SU-DHL-6 (cell line): ENCODE results near the gene SPATA32.

Experiments
- H2AFZ ChIP-seq: fragments of 200-600 bp; sonication (generic); 2 replicates; pipeline ENCODE4 v1.6.1; 2014; ENCODE audit warnings: low read depth, mild to moderate bottlenecking, moderate library complexity, mixed read lengths, antibody characterized with exemption, low read length; ENCODE audit not compliant: severe bottlenecking
- H3F3A ChIP-seq: fragments of 200-600 bp; shearing (Covaris generic); 2 replicates; pipeline ENCODE4 v1.6.0; 2016; ENCODE audit warnings: antibody characterized with exemption, mild to moderate bottlenecking; ENCODE audit not compliant: insufficient read depth
- H3K27ac ChIP-seq: fragments of 200-600 bp; sonication (generic); 2 replicates; pipeline ENCODE4 v1.5.1; 2016; ENCODE audit warnings: low read depth, mild to moderate bottlenecking, low read length, moderate library complexity, mixed read lengths
- H3K27me3 ChIP-seq: fragments of 200-600 bp; sonication (generic), shearing (Covaris generic); 2 replicates; pipeline ENCODE4 v1.6.0; 2014; ENCODE audit warnings: mild to moderate bottlenecking, low read length
- H3K36me3 ChIP-seq: fragments of 200-600 bp; sonication (generic); 2 replicates; pipeline ENCODE4 v1.6.1; 2014; ENCODE audit warnings: mild to moderate bottlenecking, low read length, mixed read lengths
- H3K4me2 ChIP-seq: fragments of 300-600, 200-600 bp; shearing (Covaris generic), sonication (generic); 2 replicates; pipeline ENCODE4 v1.6.0; 2014; ENCODE audit warnings: low read length, low read depth, mild to moderate bottlenecking; ENCODE audit not compliant: poor library complexity, severe bottlenecking
- H3K4me3 ChIP-seq: fragments of 200-600 bp; sonication (generic); 2 replicates; pipeline ENCODE4 v1.5.1; 2014; ENCODE audit warnings: antibody characterized with exemption, low read length, mild to moderate bottlenecking, mixed read lengths; ENCODE audit not compliant: insufficient read depth, poor library complexity, severe bottlenecking
- H3K79me2 ChIP-seq: fragments of 200-600 bp; sonication (generic); 2 replicates; pipeline ENCODE4 v1.6.1; 2014; ENCODE audit warnings: mild to moderate bottlenecking, low read length, moderate library complexity; ENCODE audit not compliant: insufficient read depth
- H3K9ac ChIP-seq: fragments of 200-600 bp; sonication (generic); 2 replicates; pipeline ENCODE4 v1.7.0; 2014; ENCODE audit warnings: mild to moderate bottlenecking, low read length
- H3K9me2 ChIP-seq: fragments of 200-600 bp; sonication (generic); replicated peaks from 2 replicates; pipeline ENCODE4 v1.6.1; 2014; ENCODE audit warnings: low read length; ENCODE audit not compliant: insufficient read depth
- H3K9me3 ChIP-seq: fragments of 200-600 bp; sonication (generic); 2 replicates; pipeline ENCODE4 v1.6.1; 2014; ENCODE audit warnings: low read length, mixed read lengths; ENCODE audit not compliant: insufficient read depth
- H4K20me1 ChIP-seq: fragments of 200-600 bp; sonication (generic); 2 replicates; pipeline ENCODE4 v1.6.1; 2014; ENCODE audit warnings: low read depth, mild to moderate bottlenecking, antibody characterized with exemption, low read length, moderate library complexity, mixed read lengths
- CTCF ChIP-seq: fragments of 200-600 bp; sonication (generic); IDR thresholded peaks from one replicate; pipeline ENCODE4 v1.5.1; 2017; ENCODE audit warnings: antibody characterized with exemption, mild to moderate bottlenecking, low read length, moderate library complexity; ENCODE audit not compliant: insufficient read depth, poor library complexity, severe bottlenecking
- EZH2phosphoT487 ChIP-seq: fragments of 200-600 bp; sonication (generic), shearing (Covaris generic); conservative IDR thresholded peaks from 2 replicates; pipeline ENCODE4 v1.6.1; 2018; ENCODE audit warnings: mild to moderate bottlenecking, antibody characterized with exemption, low read length, moderate library complexity, mixed read lengths

SPATA32 gene

GRCh38 chr17:45258981-45259380 lies 2.9 kb downstream of the SPATA32 start:
- Histone ChIP-seq H3K9me2 (no peaks in the 10 kb centered on the region), H3K4me2 (no peak overlapping the region), H3K27me3 (no peaks in the 10 kb centered on the region), H2AFZ (no peak overlapping the region), H3K4me3 (no peak overlapping the region), H3K36me3 (no peaks in the 10 kb centered on the region), H4K20me1 (no peaks in the 10 kb centered on the region), H3K9ac (no peak overlapping the region), H3K27ac (no peak overlapping the region), H3K9me3 (no peaks in the 10 kb centered on the region), H3K79me2 (no peaks in the 10 kb centered on the region), H3F3A (no peaks in the 10 kb centered on the region)
- TF ChIP-seq CTCF (no peak), EZH2phosphoT487 (no peak)

GRCh38 chr17:45257115-45257514 lies 4.8 kb downstream of the SPATA32 start:
- no peaks in the 10 kb centered on the region for H3K79me2 ChIP-seq
- no peak overlapping the region for H2AFZ ChIP-seq
- H3K9me3 ChIP-seq = no peaks in the 10 kb centered on the region
- no peak overlapping the region for H3K27ac ChIP-seq
- H3K4me2 ChIP-seq = no peak overlapping the region
- no peaks in the 10 kb centered on the region for H3K27me3 ChIP-seq
- no peaks in the 10 kb centered on the region for H3K9me2 ChIP-seq
- TF ChIP-seq CTCF (no peak), EZH2phosphoT487 (no peak)
- H3K9ac ChIP-seq = no peak overlapping the region
- H4K20me1 ChIP-seq = no peaks in the 10 kb centered on the region
- no peaks in the 10 kb centered on the region for H3F3A ChIP-seq
- H3K4me3 ChIP-seq = no peak overlapping the region
- H3K36me3 ChIP-seq = no peaks in the 10 kb centered on the region

GRCh38 chr17:45256114-45256966 lies 5.6 kb downstream of the SPATA32 start:
- no peaks in the 10 kb centered on the region for H4K20me1 ChIP-seq
- no peak for TF ChIP-seq EZH2phosphoT487
- no peak for TF ChIP-seq CTCF
- no peak overlapping the region for H2AFZ ChIP-seq
- no peak overlapping the region for H3K4me2 ChIP-seq
- no peaks in the 10 kb centered on the region for H3F3A ChIP-seq
- no peak overlapping the region for H3K9ac ChIP-seq
- H3K36me3 ChIP-seq = no peaks in the 10 kb centered on the region
- no peak overlapping the region for H3K4me3 ChIP-seq
- H3K79me2 ChIP-seq = no peaks in the 10 kb centered on the region
- no peaks in the 10 kb centered on the region for H3K9me2 ChIP-seq
- no peaks in the 10 kb centered on the region for H3K27me3 ChIP-seq
- H3K9me3 ChIP-seq = no peaks in the 10 kb centered on the region
- H3K27ac ChIP-seq = no peak overlapping the region
